Measurements from ENCODE around the gene CYTH2.
A peak's percentile ranks its signal among the peaks of the same experiment; 100 is the strongest.

CYTH2 gene

GRCh38 chr19:48444129-48444935 lies 24.8 kb upstream of the CYTH2 start (continued):
- no peak for TF ChIP-seq ZNF624 (tag by site-specific recombination; IDR thresholded peaks at IDR 0.05)
- no peak for TF ChIP-seq ZNF335 (tag by site-specific recombination; conservative IDR thresholded peaks at IDR 0.05)
- TF ChIP-seq ZNF558 (tag by site-specific recombination; IDR thresholded peaks at IDR 0.05), result no peak
- TF ChIP-seq ZNF629 (tag by site-specific recombination; IDR thresholded peaks at IDR 0.05), result no peak
- TF ChIP-seq ZSCAN5A (tag by site-specific recombination; IDR thresholded peaks at IDR 0.05), result no peak
- no peak for TF ChIP-seq ZNF677 (tag by site-specific recombination; IDR thresholded peaks at IDR 0.05)
- no peak for TF ChIP-seq ZNF174 (tag by site-specific recombination; IDR thresholded peaks at IDR 0.05)
- no peak for TF ChIP-seq ZNF394 (tag by site-specific recombination; IDR thresholded peaks at IDR 0.05; ENCODE audit: borderline replicate concordance)
- TF ChIP-seq ZNF555 (tag by site-specific recombination; conservative IDR thresholded peaks at IDR 0.05), result no peak
- no peak for TF ChIP-seq ZNF157 (tag by site-specific recombination; IDR thresholded peaks at IDR 0.05)

GRCh38 chr19:48444936-48445200 lies 24.3 kb upstream of the CYTH2 start:
- H3K36me3 ChIP-seq (ENCODE audit: control insufficient read depth in 2 of 2, insufficient read depth in 1 of 2, low read length in 2 of 2), result peaks cover 29 to 32% of the 10 kb centered on the region in 2 experiments
- no peak overlapping the region; the same call in 1 of the 2 replicates for H3K4me3 ChIP-seq (ENCODE audit: low read depth, low read length)
- ChIA-PET CTCF (interaction anchor here (0.5 to 0.9 kb wide), 7 partner anchors 22 to 1314 kb away, joined by 3 to 6 read pairs (median 3); partner anchors contain the start of gene KDELR1), POLR2A (interaction anchor here (1.0 to 1.5 kb wide), 3 partner anchors 48 to 81 kb away, joined by 5 to 14 read pairs (median 5); partner anchors contain the start of genes KDELR1, SYNGR4 and TMEM143)
- TF ChIP-seq ZNF768 (tag by site-specific recombination; IDR thresholded peaks at IDR 0.05) (peak; percentile 14; the same call in 1 of the 2 replicates), ZNF132 (tag by site-specific recombination; IDR thresholded peaks at IDR 0.05; ENCODE audit: borderline replicate concordance) (no peak), TCF7L2 (IDR thresholded peaks at IDR 0.05; ENCODE audit: borderline replicate concordance, low read depth, low read length) (no peak), PRDM10 (tag by site-specific recombination; IDR thresholded peaks at IDR 0.05) (peak; percentile 26; the same call in 1 of the 2 replicates)
- H3K27ac ChIP-seq (ENCODE audit: extremely low read depth, low read depth, low read length), result peak overlapping the region; percentile 65
- no peaks in the 10 kb centered on the region for H3K9me3 ChIP-seq (ENCODE audit: control insufficient read depth, insufficient read depth, low read depth, low read length)
- peaks cover 8% of the 10 kb centered on the region for H3K4me1 ChIP-seq (ENCODE audit: control insufficient read depth, insufficient read depth, low read length)

GRCh38 chr19:48445256-48445605 lies 23.9 kb upstream of the CYTH2 start:
- peak overlapping the region; percentile 65 for H3K27ac ChIP-seq (ENCODE audit: extremely low read depth, low read depth, low read length)
- ChIA-PET CTCF (interaction anchor here (0.5 to 0.9 kb wide), 5 partner anchors 23 to 1314 kb away, joined by 3 to 6 read pairs (median 3); partner anchors contain the start of gene KDELR1), POLR2A (interaction anchor here (1.0 to 1.5 kb wide), 3 partner anchors 48 to 82 kb away, joined by 5 to 14 read pairs (median 5); partner anchors contain the start of genes KDELR1, SYNGR4 and TMEM143)
- peaks cover 8% of the 10 kb centered on the region for H3K4me1 ChIP-seq (ENCODE audit: control insufficient read depth, insufficient read depth, low read length)
- H3K9me3 ChIP-seq (ENCODE audit: control insufficient read depth, insufficient read depth, low read depth, low read length), result no peaks in the 10 kb centered on the region
- H3K4me3 ChIP-seq (ENCODE audit: low read depth, low read length), result peak overlapping the region; percentile 88
- H3K36me3 ChIP-seq (ENCODE audit: control insufficient read depth in 2 of 2, insufficient read depth in 1 of 2, low read length in 2 of 2), result peaks cover 32 to 36% of the 10 kb centered on the region in 2 experiments
- TF ChIP-seq ZNF280D (tag by site-specific recombination; IDR thresholded peaks at IDR 0.05) (no peak), ZNF274 (IDR thresholded peaks at IDR 0.05; ENCODE audit: low read length) (no peak), ZNF274 (tag by site-specific recombination; IDR thresholded peaks at IDR 0.05; ENCODE audit: borderline replicate concordance) (no peak), KLF1 (tag by site-specific recombination; IDR thresholded peaks at IDR 0.05) (no peak), ZNF776 (tag by site-specific recombination; IDR thresholded peaks at IDR 0.05; ENCODE audit: borderline replicate concordance) (no peak), KLF10 (tag by site-specific recombination; IDR thresholded peaks at IDR 0.05) (peak; percentile 10; the same call in 1 of the 2 replicates), ZNF558 (tag by site-specific recombination; IDR thresholded peaks at IDR 0.05) (0 out of 2 replicates have a peak, but pooled peaks have one; percentile 17), ZIC2 (tag by site-specific recombination; IDR thresholded peaks at IDR 0.05) (no peak), GLIS1 (tag by site-specific recombination; IDR thresholded peaks at IDR 0.05) (no peak), TRIM28 (IDR thresholded peaks at IDR 0.05; ENCODE audit: borderline replicate concordance, low read length) (no peak), ZNF423 (tag by site-specific recombination; IDR thresholded peaks at IDR 0.05) (no peak), ZBTB20 (tag by site-specific recombination; IDR thresholded peaks at IDR 0.05) (no peak), ZNF324 (tag by site-specific recombination; IDR thresholded peaks at IDR 0.05) (no peak)

Data from HEK293 (cell line).